ENCODE measurements around the gene ARID3C. TPM values are rescaled to one million over a fixed set of nuclear protein-coding genes. Genes with fewer than 3 reads are reported as not detected.

ARID3C gene
- total RNA-seq, 6 experiments from 2014 or later: 1.7 to 6.7 (median 2.5) TPM

GRCh38 chr9:34575862-34576596 lies 52.8 kb downstream of the ARID3C start:
- Histone ChIP-seq H3K9me3 (no peaks in the 10 kb centered on the region), H3K36me3 (no peaks in the 10 kb centered on the region), H3K4me1 (peaks cover 0 to 3% (median 1%) of the 10 kb centered on the region in 4 donors), H3K4me3 (no peak overlapping the region), H3K27ac (no peak overlapping the region), H3K27me3 (no peaks in the 10 kb centered on the region)
- DNase-seq (no peak), ATAC-seq (no peak)
- intact Hi-C loops (cut with DNase I): no loop called here
- WGBS (ENCODE audit: insufficient coverage, low coverage, low lambda C conversion rate, missing lambda C conversion rate): 72% methylated on average over 10 of the region's 21 CpGs
- TF ChIP-seq CTCF (IDR thresholded peaks at IDR 0.05) (no peak), POLR2A (IDR thresholded peaks at IDR 0.05) (no peak)

- no peak for TF ChIP-seq POLR2A (IDR thresholded peaks at IDR 0.05)
- no peak for TF ChIP-seq CTCF (IDR thresholded peaks at IDR 0.05)
- ATAC-seq (no peak), DNase-seq (no peak)
- Histone ChIP-seq H3K9me3 (no peaks in the 10 kb centered on the region), H3K27ac (no peak overlapping the region), H3K27me3 (no peaks in the 10 kb centered on the region), H3K36me3 (no peaks in the 10 kb centered on the region), H3K4me3 (no peak overlapping the region), H3K4me1 (peaks cover 0 to 3% (median 1%) of the 10 kb centered on the region in 4 donors)
- 52% methylated on average over 8 of the region's 8 CpGs for WGBS (ENCODE audit: insufficient coverage, low coverage, low lambda C conversion rate, missing lambda C conversion rate)
- intact Hi-C loops (cut with DNase I): no loop called here
Measured at GRCh38 chr9:34575241-34575640, 53.6 kb downstream of the ARID3C start.

GRCh38 chr9:34574571-34574970 lies 54.3 kb downstream of the ARID3C start:
- Histone ChIP-seq H3K4me1 (peaks cover 0 to 3% (median 1%) of the 10 kb centered on the region in 4 donors), H3K27me3 (no peaks in the 10 kb centered on the region), H3K4me3 (no peak overlapping the region), H3K36me3 (no peaks in the 10 kb centered on the region), H3K27ac (no peak overlapping the region), H3K9me3 (no peaks in the 10 kb centered on the region)
- TF ChIP-seq POLR2A (IDR thresholded peaks at IDR 0.05): no peak
- no peak for TF ChIP-seq CTCF (IDR thresholded peaks at IDR 0.05)
- ATAC-seq (no peak), DNase-seq (no peak)
- intact Hi-C loops (cut with DNase I): no loop called here
- 100% methylated on average over 3 of the region's 12 CpGs for WGBS (ENCODE audit: insufficient coverage, low coverage, low lambda C conversion rate, missing lambda C conversion rate)

GRCh38 chr9:34573599-34574325 lies 55.1 kb downstream of the ARID3C start:
- no peaks in the 10 kb centered on the region for H3K36me3 ChIP-seq
- WGBS (ENCODE audit: insufficient coverage, low coverage, low lambda C conversion rate, missing lambda C conversion rate): 85% methylated on average over 9 of the region's 17 CpGs
- DNase-seq (no peak), ATAC-seq (no peak)
- H3K27ac ChIP-seq: no peak overlapping the region
- no peaks in the 10 kb centered on the region for H3K27me3 ChIP-seq
- no peak overlapping the region for H3K4me3 ChIP-seq
- TF ChIP-seq CTCF (IDR thresholded peaks at IDR 0.05) (no peak), POLR2A (IDR thresholded peaks at IDR 0.05) (no peak)
- intact Hi-C loops (cut with DNase I): no loop called here
- no peaks in the 10 kb centered on the region for H3K9me3 ChIP-seq
- H3K4me1 ChIP-seq: peaks cover 0 to 3% (median 1%) of the 10 kb centered on the region in 4 donors
